ENCODE data around the gene MSX2.
"Not testable (repeated sequence)": the region's sequence is repeated elsewhere in the genome, so short reads cannot be mapped to it uniquely, and the experiment has no call there.

The MSX2 gene

GRCh38 chr5:174733091-174733690 lies 8.8 kb downstream of the MSX2 start:
- ATAC-seq (no peak), DNase-seq (no peak)

GRCh38 chr5:174733836-174734235 lies 9.5 kb downstream of the MSX2 start:
- DNase-seq: no peak
- ATAC-seq: no peak

- ATAC-seq: no peak
- no peak for DNase-seq
These were observed 10.5 kb downstream of the MSX2 start for GRCh38 chr5:174734571-174735497.

GRCh38 chr5:174735498-174736330 lies 11.3 kb downstream of the MSX2 start:
- ATAC-seq (no peak), DNase-seq (no peak)

GRCh38 chr5:174736331-174736721 lies 11.9 kb downstream of the MSX2 start:
- no peak for DNase-seq

GRCh38 chr5:174736777-174737176 lies 12.4 kb downstream of the MSX2 start:
- no peak for ATAC-seq
- DNase-seq: no peak

More at GRCh38 chr5:174736331-174736721, 11.9 kb downstream of the MSX2 start:
- ATAC-seq: no peak

- ATAC-seq (no peak), DNase-seq (no peak)
These were observed 12.9 kb downstream of the MSX2 start for GRCh38 chr5:174737330-174737729.

GRCh38 chr5:174741352-174741751 lies 17.0 kb downstream of the MSX2 start:
- DNase-seq (no peak), ATAC-seq (no peak)

- DNase-seq: no peak
- no peak for ATAC-seq
These were observed 20.5 kb downstream of the MSX2 start for GRCh38 chr5:174744896-174745295.

GRCh38 chr5:174745590-174746103 lies 21.3 kb downstream of the MSX2 start:
- DNase-seq: no peak

GRCh38 chr5:174750711-174751110 lies 26.3 kb downstream of the MSX2 start:
- no peak for DNase-seq
- no peak for ATAC-seq

More at GRCh38 chr5:174745590-174746103, 21.3 kb downstream of the MSX2 start:
- ATAC-seq: no peak

- no peak for DNase-seq
These were observed 27.0 kb downstream of the MSX2 start for GRCh38 chr5:174751154-174752000.

GRCh38 chr5:174752121-174752520 lies 27.7 kb downstream of the MSX2 start:
- DNase-seq (no peak), ATAC-seq (no peak)

More at GRCh38 chr5:174751154-174752000, 27.0 kb downstream of the MSX2 start:
- ATAC-seq: no peak

GRCh38 chr5:174755106-174755505 lies 30.7 kb downstream of the MSX2 start:
- DNase-seq: no peak
- no peak for ATAC-seq

- no peak for ATAC-seq
- DNase-seq: no peak
These were observed 34.7 kb downstream of the MSX2 start for GRCh38 chr5:174759091-174759490.

GRCh38 chr5:174760721-174761120 lies 36.3 kb downstream of the MSX2 start:
- ATAC-seq: no peak
- DNase-seq: no peak

GRCh38 chr5:174761341-174761740 lies 37.0 kb downstream of the MSX2 start:
- ATAC-seq, DNase-seq: not testable (repeated sequence)

GRCh38 chr5:174764309-174764708 lies 39.9 kb downstream of the MSX2 start:
- ATAC-seq (no peak), DNase-seq (no peak)

- ATAC-seq: no peak
- DNase-seq: no peak
These were observed 41.2 kb downstream of the MSX2 start for GRCh38 chr5:174765540-174765939.

- no peak for DNase-seq
- ATAC-seq: no peak
These were observed 43.3 kb downstream of the MSX2 start for GRCh38 chr5:174767670-174768069.

GRCh38 chr5:174769005-174769404 lies 44.6 kb downstream of the MSX2 start:
- ATAC-seq: no peak
- DNase-seq: no peak

Data from stimulated activated naive CD8-positive, alpha-beta T cell treated with anti-CD3 and anti-CD28 coated beads, Interleukin-15, Interleukin-2, amounts not matched to agents 100 U/mL and 50 U/mL, for 24 hours (primary cell).